Germinal center (tissue), 1 donor: ENCODE data around the gene CORO6.
A peak's percentile ranks its signal among the peaks of the same experiment; 100 is the strongest.

ENCODE experiments used
- DNase-seq: peaks from one replicate; pipeline ENCODE4 v3.0.0; 2012; ENCODE audit warnings: mixed read lengths, low spot score

Gene CORO6

GRCh38 chr17:29591146-29591736 is 31.5 kb downstream of the CORO6 start:
- DNase-seq: peak; percentile 42

GRCh38 chr17:29590411-29591145 is 32.1 kb downstream of the CORO6 start:
- DNase-seq: no peak

- DNase-seq: peak; percentile 93
Measured at GRCh38 chr17:29589524-29590410, 32.9 kb downstream of the CORO6 start, which contains the start of gene GIT1. Gene GIT1, minus strand, starts transcription at chr17:29589648. Its CDS starts 270 bp downstream, at chr17:29589378.

GRCh38 chr17:29588562-29589411 is 33.9 kb downstream of the CORO6 start:
- DNase-seq: peak; percentile 42

- DNase-seq: no peak
Measured at GRCh38 chr17:29588017-29588561, 34.6 kb downstream of the CORO6 start.

- no peak for DNase-seq
Measured at GRCh38 chr17:29587591-29587990, 35.1 kb downstream of the CORO6 start.

GRCh38 chr17:29586676-29587469 is 35.8 kb downstream of the CORO6 start:
- no peak for DNase-seq

GRCh38 chr17:29585080-29585751 is 37.5 kb downstream of the CORO6 start:
- no peak for DNase-seq

GRCh38 chr17:29584452-29585079 is 38.1 kb downstream of the CORO6 start:
- no peak for DNase-seq

GRCh38 chr17:29583324-29584248 is 39.1 kb downstream of the CORO6 start:
- DNase-seq: no peak

- DNase-seq: no peak
Measured at GRCh38 chr17:29582772-29583171, 39.9 kb downstream of the CORO6 start.

- DNase-seq: no peak
Measured at GRCh38 chr17:29582254-29582765, 40.4 kb downstream of the CORO6 start.

- no peak for DNase-seq
Measured at GRCh38 chr17:29581583-29582253, 41.0 kb downstream of the CORO6 start.

GRCh38 chr17:29579866-29580771 is 42.6 kb downstream of the CORO6 start:
- DNase-seq: peak; percentile 90

- no peak for DNase-seq
Measured at GRCh38 chr17:29578626-29579485, 43.9 kb downstream of the CORO6 start.
